Left renal pelvis (tissue), 4 donors: ENCODE measurements around the gene MEF2A. TPM values are rescaled to one million over a fixed set of nuclear protein-coding genes. Genes with fewer than 3 reads are reported as not detected.
"Not testable (repeated sequence)": the region's sequence is repeated elsewhere in the genome, so short reads cannot be mapped to it uniquely, and the experiment has no call there.

Experiments
- DNase-seq, 4 donors: peaks; one replicate each; pipeline ENCODE4 v3.0.0-alpha.2; 2013; ENCODE audit warnings: low read depth in 4 of 4, low spot score in 3 of 4
- polyA plus RNA-seq, 4 donors: library from polyadenylated mRNA; unstranded; fragments of 120-200 nt; gene quantifications; one replicate each; pipeline ENCODE4 v1.2.1, GENCODE V29; 2013; ENCODE audit not compliant: insufficient read length in 4 of 4

MEF2A gene
- 10 to 100 TPM; 53.1 to 64.4 (median 59.8) TPM for polyA plus RNA-seq

DNA sequence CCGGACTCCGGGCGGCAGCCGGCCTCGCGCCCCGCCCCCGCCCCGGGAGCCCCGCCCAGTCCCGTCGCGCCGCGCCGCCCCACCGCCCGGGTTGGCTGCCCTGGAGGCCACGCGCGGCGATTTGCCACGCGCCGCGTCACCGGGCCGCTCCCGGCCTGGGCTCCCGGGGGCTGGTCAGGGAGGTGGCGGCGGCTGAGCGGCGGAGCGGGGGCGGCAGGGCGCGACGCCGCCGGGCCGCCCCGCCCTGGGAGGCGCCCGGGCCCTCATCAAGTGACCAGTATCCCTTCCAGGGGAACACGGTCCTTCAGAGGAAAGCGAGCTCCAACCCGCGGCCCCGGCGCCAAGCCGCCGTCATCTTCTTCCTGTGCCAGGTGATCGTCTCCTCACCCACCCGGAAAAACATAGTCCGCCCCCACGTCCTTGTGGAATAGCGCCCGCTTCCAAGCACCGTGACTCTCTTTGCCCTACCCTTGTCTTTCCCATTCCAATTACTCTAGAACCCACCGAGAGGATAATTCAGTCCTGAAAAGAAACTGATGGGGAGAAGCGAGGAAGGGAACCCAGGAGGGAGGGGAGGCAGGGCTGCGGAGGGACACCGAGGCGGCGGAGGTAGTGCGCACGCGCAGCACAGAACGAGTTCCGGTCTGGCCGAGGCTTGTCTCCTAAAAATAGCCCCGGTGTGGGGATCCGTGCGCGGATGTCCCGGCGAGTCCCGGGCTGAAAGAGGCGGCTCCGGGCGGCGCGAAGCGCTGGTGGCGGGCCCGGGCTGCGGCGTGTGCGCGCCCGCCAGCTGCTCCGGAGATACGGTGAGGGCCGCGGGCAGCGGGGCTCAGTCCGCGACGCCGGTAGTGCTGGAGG is at the start of gene MEF2A:
Gene MEF2A (plus strand): TSS at position 686 of the 858 bp plus-strand sequence. CDS start 67,136 bp downstream, outside the sequence.
- DNase-seq = peak; percentile 90 to 93 (median 92)

- no peak for DNase-seq
Measured at GRCh38 chr15:99518191-99518590, 47.6 kb upstream of the MEF2A start.

GRCh38 chr15:99519366-99519765 is 46.4 kb upstream of the MEF2A start:
- not testable (repeated sequence) for DNase-seq

- no peak for DNase-seq
Measured at GRCh38 chr15:99522288-99522687, 43.5 kb upstream of the MEF2A start.

GRCh38 chr15:99526176-99526575 is 39.6 kb upstream of the MEF2A start:
- DNase-seq = no peak

GRCh38 chr15:99526671-99527070 is 39.1 kb upstream of the MEF2A start:
- no peak for DNase-seq

GRCh38 chr15:99536422-99537040 is 29.3 kb upstream of the MEF2A start:
- DNase-seq = no peak

DNA sequence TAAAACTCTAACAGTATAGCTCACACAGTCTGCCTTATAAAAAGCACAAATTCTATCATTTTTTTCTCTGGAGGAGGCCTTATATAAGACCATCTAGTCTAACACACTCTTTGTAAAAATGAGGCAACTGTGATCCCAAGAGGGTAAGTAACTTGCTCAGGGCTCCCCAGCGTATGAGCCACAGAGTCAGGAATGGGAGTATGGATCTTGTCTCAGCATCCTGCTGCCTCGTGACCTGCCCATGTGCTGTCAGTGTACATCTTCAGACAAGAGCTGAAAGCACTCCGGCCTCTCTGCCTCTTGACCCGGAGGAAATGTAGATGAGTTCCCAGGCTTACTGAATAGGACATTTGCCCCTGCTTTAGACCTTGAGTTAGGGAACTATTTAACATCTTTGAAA is 28.4 kb upstream of the MEF2A start:
- DNase-seq = no peak

GRCh38 chr15:99538261-99538660 is 27.5 kb upstream of the MEF2A start:
- no peak for DNase-seq

GRCh38 chr15:99542828-99543227 is 23.0 kb upstream of the MEF2A start:
- no peak for DNase-seq

- DNase-seq = no peak
Measured at GRCh38 chr15:99545605-99546004, 20.2 kb upstream of the MEF2A start.

DNA sequence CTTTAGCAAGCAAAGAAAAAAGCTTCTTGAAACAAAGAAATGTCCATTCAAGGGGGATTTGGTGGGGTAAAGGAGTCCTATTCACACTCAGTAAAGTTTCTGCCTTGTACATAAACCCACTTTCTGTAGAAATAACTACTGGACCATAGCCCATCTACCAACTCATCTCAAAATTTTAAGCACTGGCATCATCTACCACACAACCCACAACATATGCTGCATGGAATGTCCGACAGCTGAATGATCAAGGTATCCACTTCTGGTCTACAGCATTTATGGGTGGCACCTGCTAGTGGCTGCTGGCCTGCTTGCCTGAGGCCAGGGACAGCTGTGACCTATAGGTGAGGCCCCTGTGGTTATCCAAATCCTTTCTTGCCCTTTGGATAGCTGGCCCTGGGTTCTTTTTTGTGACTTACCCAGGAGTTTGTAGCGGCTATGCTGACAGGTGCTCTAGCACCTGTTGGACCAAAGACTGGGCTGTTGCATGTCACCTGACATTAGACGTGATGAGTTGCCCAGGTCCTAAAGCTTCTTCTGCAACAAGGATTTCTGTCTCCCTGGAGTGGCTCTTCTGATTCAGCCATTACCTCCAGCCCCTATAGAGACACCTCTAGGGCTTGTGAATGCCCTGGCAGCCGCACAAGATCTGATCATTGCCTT is 19.2 kb upstream of the MEF2A start:
- DNase-seq = no peak

GRCh38 chr15:99547517-99547916 is 18.3 kb upstream of the MEF2A start:
- DNase-seq = no peak

DNA sequence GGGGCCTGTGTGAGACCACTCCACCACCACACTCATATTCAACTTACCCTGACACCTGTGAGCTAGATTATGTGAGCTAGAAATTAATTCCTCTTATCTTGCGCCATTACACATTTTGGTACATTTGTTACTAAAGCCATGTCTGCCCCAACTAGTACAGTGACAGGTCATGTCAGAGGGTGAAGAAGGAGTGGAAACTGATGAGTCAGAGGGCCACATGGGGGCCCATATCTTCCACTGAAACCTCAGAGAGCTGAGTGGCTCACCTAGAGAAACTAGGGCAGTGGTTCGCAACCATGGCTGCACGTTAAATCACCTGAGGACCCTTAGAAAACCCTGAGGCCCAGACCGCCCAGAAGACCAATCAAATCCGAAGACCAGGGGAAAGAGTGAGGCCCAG is 15.7 kb upstream of the MEF2A start:
- no peak for DNase-seq

DNA sequence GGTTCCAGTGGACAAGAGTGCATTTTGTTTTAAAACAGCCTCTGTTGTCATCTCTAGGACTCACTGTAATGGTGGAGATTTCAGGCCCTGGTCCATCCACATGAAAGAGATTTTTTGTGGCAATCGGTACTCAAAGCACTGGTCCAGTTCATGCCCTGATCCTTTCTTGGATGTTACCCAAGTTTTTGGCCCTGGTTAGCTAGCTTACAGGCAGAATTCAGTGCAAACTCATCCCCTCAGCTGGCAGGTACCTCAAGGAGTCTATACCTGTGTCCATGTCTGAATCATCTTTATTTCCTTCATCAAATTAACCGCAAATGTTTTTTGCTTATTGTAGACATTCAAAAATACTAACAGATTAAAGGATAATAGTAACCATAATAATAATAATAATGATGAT is 13.7 kb upstream of the MEF2A start:
- no peak for DNase-seq

DNA sequence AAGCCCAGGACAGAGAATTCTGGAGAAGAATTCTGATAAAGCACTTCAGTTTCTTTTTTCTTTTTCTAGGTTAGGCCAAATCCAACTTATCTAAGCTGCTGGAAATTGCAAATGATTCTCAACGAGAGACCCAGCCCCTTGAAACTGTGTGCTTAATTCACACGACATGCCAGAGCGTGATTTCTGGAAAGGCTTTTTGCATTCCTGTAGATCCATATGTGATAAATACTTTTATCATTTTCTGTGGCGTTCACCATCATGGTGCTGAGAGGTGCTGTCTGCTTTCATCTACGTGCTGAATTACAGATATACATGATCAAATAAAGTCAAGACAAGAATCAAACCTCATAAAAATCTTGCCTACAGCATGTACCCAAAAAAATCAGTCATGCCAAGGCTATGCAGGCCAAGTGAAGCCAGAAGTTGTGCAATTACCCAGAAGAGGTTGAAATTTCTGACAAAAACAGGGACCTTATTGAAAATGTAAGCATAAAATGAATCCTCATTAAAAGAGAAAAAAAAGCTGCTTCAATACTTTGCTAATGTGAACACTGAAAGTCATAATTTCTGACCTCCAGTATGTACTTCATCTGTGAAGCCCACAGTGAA is 10.8 kb upstream of the MEF2A start:
- no peak for DNase-seq

- no peak for DNase-seq
Measured at GRCh38 chr15:99556011-99556410, 9.8 kb upstream of the MEF2A start.

- DNase-seq = no peak
Measured at GRCh38 chr15:99556578-99556977, 9.2 kb upstream of the MEF2A start.

- no peak for DNase-seq
Measured at GRCh38 chr15:99558084-99558483, 7.7 kb upstream of the MEF2A start.

DNA sequence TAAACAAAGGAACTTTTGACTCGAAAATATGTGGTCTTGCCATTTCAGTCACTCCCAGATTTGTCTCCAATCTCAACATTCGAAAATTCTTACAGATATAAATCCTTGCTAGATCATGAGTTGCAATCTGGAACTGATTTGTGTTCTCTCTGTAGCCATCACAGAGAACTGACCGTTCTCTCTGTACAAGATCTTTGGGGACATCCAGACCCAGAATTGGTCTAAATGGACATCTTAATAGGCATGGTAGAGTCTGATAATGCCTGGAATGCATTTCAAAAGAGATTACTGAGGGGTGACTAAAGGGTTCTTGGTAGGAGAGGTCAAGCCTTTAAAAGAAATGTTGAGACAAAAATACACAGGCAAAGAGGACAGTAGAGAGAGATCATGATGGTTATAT is 7.2 kb upstream of the MEF2A start:
- DNase-seq = no peak
